ENCODE data around the gene KLHL29. TPM values are rescaled to one million over a fixed set of nuclear protein-coding genes. Genes with fewer than 3 reads are reported as not detected.

The KLHL29 gene
- 4.0 and 6.8 TPM in 2 replicates for total RNA-seq

GRCh38 chr2:23384551-23385343 lies at the start of gene KLHL29:
TSS of gene KLHL29 (plus strand) at chr2:23385179. CDS start at chr2:23562197, 177,018 bp downstream.

All from epithelial cell of alveolus of lung (primary cell).